Endothelial cell (in vitro differentiated cells): ENCODE measurements around the gene DNHD1. TPM values are rescaled to one million over a fixed set of nuclear protein-coding genes. Genes with fewer than 3 reads are reported as not detected.

Experiments used
- DNase-seq: peaks from one replicate; pipeline ENCODE4 v3.0.0; 2021; ENCODE audit warnings: low spot score
- H3K27ac Mint-ChIP-seq: one replicate; pipeline ENCODE4 v1.8.0; 2021; ENCODE audit warnings: mixed read lengths, inconsistent platforms; ENCODE audit not compliant: unreplicated experiment
- H3K27me3 Mint-ChIP-seq: one replicate; pipeline ENCODE4 v1.8.0; 2021; ENCODE audit warnings: mild to moderate bottlenecking, moderate library complexity, mixed read lengths, inconsistent platforms; ENCODE audit not compliant: unreplicated experiment
- H3K36me3 Mint-ChIP-seq: one replicate; pipeline ENCODE4 v1.8.0; 2021; ENCODE audit warnings: mild to moderate bottlenecking, low read depth, mixed read lengths, inconsistent platforms; ENCODE audit not compliant: unreplicated experiment
- H3K4me1 Mint-ChIP-seq: one replicate; pipeline ENCODE4 v1.8.0; 2021; ENCODE audit warnings: mild to moderate bottlenecking, mixed read lengths, inconsistent platforms; ENCODE audit not compliant: unreplicated experiment
- H3K4me3 Mint-ChIP-seq: one replicate; pipeline ENCODE4 v1.8.0; 2021; ENCODE audit warnings: mild to moderate bottlenecking, mixed read lengths, inconsistent platforms; ENCODE audit not compliant: unreplicated experiment
- H3K9me3 Mint-ChIP-seq: one replicate; pipeline ENCODE4 v1.8.0; 2021; ENCODE audit warnings: mixed read lengths, inconsistent platforms; ENCODE audit not compliant: unreplicated experiment
- total RNA-seq: library from RNA; stranded (reverse); fragmentation: NEBNext Ultra II Directional; extraction: Animal tissue kit (Norgen Biotek cat#: 25700); gene quantifications from one replicate; pipeline ENCODE4 v1.2.1, GENCODE V29; 2021; ENCODE audit not compliant: unreplicated experiment
- TF ChIP-seq, protein P1 (sequence below): fragments of 200-600 bp; sonication (generic); IDR thresholded peaks from one replicate; pipeline ENCODE4 v1.5.0; 2021; ENCODE audit warnings: antibody characterized with exemption; ENCODE audit not compliant: unreplicated experiment

DNHD1 gene
- total RNA-seq, 1 donor from 2014 or later, result 8.5 TPM

DNA sequence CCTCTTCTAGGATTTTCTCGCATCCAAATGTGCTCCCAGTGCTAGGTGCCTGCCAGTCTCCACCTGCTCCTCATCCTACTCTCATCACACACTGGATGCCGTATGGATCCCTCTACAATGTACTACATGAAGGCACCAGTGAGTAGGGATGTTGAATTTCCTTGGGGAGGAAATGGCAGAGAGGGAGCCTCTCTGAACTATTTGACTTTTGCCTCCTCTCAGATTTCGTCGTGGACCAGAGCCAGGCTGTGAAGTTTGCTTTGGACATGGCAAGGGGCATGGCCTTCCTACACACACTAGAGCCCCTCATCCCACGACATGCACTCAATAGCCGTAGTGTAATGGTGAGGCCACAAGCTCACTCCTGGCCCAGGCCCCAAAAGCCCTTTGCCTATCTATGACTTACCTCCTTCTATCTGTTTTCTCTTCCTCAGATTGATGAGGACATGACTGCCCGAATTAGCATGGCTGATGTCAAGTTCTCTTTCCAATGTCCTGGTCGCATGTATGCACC lies 112.5 kb downstream of the DNHD1 start:
- H3K27ac Mint-ChIP-seq, result peak overlapping the region; percentile 82
- TF ChIP-seq, protein P1, sequence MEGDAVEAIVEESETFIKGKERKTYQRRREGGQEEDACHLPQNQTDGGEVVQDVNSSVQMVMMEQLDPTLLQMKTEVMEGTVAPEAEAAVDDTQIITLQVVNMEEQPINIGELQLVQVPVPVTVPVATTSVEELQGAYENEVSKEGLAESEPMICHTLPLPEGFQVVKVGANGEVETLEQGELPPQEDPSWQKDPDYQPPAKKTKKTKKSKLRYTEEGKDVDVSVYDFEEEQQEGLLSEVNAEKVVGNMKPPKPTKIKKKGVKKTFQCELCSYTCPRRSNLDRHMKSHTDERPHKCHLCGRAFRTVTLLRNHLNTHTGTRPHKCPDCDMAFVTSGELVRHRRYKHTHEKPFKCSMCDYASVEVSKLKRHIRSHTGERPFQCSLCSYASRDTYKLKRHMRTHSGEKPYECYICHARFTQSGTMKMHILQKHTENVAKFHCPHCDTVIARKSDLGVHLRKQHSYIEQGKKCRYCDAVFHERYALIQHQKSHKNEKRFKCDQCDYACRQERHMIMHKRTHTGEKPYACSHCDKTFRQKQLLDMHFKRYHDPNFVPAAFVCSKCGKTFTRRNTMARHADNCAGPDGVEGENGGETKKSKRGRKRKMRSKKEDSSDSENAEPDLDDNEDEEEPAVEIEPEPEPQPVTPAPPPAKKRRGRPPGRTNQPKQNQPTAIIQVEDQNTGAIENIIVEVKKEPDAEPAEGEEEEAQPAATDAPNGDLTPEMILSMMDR, result no peak

DNA sequence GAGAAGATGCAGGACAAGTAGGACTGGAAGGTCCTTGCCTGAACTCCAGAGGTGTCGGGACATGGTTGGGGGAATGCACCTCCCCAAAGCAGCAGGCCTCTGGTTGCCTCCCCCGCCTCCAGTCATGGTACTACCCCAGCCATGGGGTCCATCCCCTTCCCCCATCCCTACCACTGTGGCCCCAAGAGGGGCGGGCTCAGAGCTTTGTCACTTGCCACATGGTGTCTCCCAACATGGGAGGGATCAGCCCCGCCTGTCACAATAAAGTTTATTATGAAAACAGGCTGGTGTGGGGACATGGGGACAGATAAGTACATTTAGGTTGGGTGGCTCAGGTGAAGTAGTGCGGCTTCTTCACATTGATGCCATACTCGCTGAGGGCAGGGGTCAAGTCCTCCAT lies 113.5 kb downstream of the DNHD1 start:
- Mint-ChIP-seq H3K4me1 (peaks cover 39% of the 10 kb centered on the region), H3K27me3 (peaks cover 8% of the 10 kb centered on the region), H3K36me3 (peaks cover 53% of the 10 kb centered on the region), H3K27ac (peak overlapping the region; percentile 96), H3K4me3 (peak overlapping the region; percentile 90), H3K9me3 (no peaks in the 10 kb centered on the region)
- TF ChIP-seq, protein P1, result no peak
- DNase-seq, result no peak

More for the DNA sequence above, 112.5 kb downstream of the DNHD1 start:
- Mint-ChIP-seq H3K4me3 (peak overlapping the region; percentile 70), H3K27me3 (peaks cover 10% of the 10 kb centered on the region), H3K4me1 (peaks cover 41% of the 10 kb centered on the region), H3K9me3 (no peaks in the 10 kb centered on the region), H3K36me3 (peaks cover 48% of the 10 kb centered on the region)
- DNase-seq, result no peak

DNA sequence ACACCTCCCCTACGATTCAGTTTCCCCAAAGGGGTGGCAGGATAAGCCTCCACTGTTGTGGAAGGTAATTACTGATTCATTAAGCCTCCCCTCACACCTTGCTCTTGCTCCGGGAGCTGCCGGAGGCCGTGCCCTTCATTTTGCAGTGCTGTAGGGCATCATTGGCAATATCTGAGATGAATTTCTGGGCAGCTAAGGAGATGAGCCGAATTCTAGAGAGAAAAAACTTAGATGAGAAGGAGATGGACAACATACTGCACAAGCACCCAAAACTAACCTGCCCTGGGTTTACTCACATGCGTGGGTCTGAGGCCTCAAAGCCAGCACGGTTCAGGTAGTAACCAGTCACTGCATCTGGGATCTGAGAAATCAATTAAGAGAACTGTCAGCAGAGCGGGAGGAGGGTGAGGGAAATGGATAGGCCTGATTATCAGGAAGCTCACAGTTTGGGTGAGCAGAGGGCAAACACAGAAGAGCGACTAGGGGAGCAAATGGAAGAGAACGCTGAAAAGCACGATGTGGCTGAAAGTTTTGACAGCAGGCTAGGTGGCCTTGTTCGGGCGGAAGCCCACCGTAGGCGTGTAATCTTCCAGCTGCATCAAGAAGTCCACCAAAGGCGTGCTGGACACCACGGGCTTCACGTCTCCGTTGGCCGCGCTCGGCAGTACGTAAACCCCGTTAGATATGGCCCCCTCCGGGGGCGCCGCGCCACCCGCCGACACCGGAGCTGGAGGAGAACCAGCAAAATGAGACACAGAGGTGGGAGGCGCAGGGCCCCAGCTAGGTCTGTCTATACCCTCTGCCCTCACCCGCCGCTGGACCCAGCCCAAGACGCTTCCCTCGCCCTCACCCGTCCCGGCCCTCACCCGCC lies 114.2 kb downstream of the DNHD1 start:
- peak overlapping the region; percentile 96 for H3K27ac Mint-ChIP-seq
- H3K4me3 Mint-ChIP-seq, result peak overlapping the region; percentile 90
- DNase-seq, result no peak

DNA sequence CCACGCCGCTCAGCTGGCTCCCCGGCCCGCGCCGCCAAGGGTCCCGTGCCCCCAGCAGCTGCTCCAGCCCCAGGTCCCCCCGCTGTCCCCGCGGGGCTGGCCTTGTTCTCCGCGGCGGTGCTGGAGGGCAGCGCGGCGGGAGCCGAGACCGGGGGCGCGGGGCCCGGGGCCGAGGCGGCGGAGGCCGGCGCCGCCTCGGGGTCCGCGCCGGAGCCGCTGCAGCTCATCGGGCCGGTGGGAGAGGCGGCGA lies 114.8 kb downstream of the DNHD1 start:
- DNase-seq, result no peak
- TF ChIP-seq, protein P1, result no peak
- peaks cover 28% of the 10 kb centered on the region for H3K4me1 Mint-ChIP-seq
- H3K36me3 Mint-ChIP-seq, result peaks cover 52% of the 10 kb centered on the region
- peak overlapping the region; percentile 90 for H3K4me3 Mint-ChIP-seq
- H3K27me3 Mint-ChIP-seq, result peaks cover 7% of the 10 kb centered on the region
- no peak overlapping the region for H3K27ac Mint-ChIP-seq
- H3K9me3 Mint-ChIP-seq, result no peaks in the 10 kb centered on the region

More for the DNA sequence above, 114.2 kb downstream of the DNHD1 start:
- H3K9me3 Mint-ChIP-seq, result no peaks in the 10 kb centered on the region
- peaks cover 7% of the 10 kb centered on the region for H3K27me3 Mint-ChIP-seq
- peaks cover 56% of the 10 kb centered on the region for H3K36me3 Mint-ChIP-seq
- TF ChIP-seq, protein P1, result no peak
- H3K4me1 Mint-ChIP-seq, result peaks cover 33% of the 10 kb centered on the region
